HG03442 (cell line): Measurements from ENCODE around the gene NUDT22.
A peak's percentile ranks its signal among the peaks of the same experiment; 100 is the strongest.

ENCODE experiments used
- ATAC-seq: cut with Tn5 transposase; IDR thresholded peaks from one replicate; pipeline ENCODE4 v1.9.1; 2021; ENCODE audit warnings: mild to moderate bottlenecking, moderate library complexity; ENCODE audit not compliant: unreplicated experiment

NUDT22 gene

GRCh38 chr11:64268893-64269539 lies 42.9 kb downstream of the NUDT22 start:
- peak; percentile 6 for ATAC-seq

DNA sequence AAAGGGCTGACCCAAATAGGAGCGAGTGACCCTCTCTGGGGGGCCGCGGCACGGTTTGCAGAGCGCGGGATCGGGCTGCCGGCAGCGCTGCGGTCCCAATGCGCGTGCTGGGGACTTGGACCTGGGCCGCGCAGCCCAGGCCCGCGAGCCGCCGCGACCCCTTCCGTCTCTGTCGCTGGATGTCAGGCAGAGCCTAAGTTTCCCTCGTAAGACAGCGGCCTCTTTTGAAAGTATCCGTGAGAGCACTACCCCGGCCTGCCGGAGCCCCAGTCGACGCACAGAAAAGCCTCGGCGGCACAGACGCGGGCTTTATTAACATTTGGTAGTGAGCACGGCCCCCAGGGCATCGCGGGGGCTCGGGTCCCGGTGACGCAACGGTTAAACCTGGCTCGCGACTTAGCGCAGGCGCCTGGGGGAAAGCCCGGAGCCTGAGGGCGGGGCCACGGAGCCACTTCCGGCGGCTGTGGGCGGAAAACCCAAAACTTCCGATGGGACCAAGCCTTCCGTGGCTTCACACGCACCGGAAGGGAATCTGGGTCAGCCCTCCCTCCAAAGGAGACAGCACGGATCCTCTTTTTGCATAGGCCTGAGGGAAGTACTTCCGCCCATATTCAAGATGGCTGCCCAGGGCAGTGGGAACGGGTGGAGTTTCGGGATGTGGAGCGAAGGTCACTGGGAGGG lies 43.6 kb downstream of the NUDT22 start:
- peak; percentile 70 for ATAC-seq

DNA sequence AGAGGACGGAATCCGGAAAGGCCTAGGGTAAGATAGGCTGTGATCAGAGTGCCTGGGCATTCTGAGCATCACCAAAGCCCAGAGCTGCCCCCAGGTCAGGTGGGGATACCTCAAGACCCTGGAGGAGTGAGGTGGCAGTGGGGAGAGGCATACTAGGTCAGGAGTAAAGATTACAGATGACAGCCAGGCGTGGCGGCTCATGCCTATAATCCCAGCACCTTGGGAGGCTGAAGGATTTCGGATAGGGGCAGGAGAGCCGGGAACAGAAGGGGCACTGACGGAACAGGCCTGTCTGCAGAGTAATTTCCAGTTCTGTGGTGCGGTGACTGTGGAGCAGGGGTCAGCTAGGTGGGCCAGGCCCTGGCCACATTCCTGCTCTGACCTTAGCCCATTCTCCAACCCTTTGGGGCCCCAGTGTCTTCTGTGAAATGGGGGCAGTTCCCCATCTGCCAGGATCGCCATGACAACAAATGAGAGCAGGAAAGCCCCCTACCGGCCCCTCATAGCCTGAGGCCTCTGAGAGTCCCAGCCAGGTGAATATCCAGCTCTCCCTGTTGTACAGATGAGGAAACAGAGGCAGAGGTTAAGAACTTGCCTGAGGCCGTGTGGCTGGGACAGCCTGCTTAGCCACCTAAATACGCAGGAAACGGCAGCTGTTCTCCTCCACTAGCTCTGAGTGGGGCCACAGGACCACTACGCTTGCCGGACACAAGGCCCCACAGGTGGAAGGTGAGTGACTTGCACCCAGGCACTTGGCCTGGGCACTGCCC lies 49.1 kb downstream of the NUDT22 start:
- ATAC-seq, result no peak

- no peak for ATAC-seq
Measured at GRCh38 chr11:64275841-64276240, 49.8 kb downstream of the NUDT22 start.

- no peak for ATAC-seq
Measured at GRCh38 chr11:64276653-64277431, 50.8 kb downstream of the NUDT22 start.

- no peak for ATAC-seq
Measured at GRCh38 chr11:64278576-64279190, 52.6 kb downstream of the NUDT22 start.
